ENCODE results near the gene CFAP299.
"Not testable (repeated sequence)": the region's sequence is repeated elsewhere in the genome, so short reads cannot be mapped to it uniquely, and the experiment has no call there.

CFAP299 gene

DNA sequence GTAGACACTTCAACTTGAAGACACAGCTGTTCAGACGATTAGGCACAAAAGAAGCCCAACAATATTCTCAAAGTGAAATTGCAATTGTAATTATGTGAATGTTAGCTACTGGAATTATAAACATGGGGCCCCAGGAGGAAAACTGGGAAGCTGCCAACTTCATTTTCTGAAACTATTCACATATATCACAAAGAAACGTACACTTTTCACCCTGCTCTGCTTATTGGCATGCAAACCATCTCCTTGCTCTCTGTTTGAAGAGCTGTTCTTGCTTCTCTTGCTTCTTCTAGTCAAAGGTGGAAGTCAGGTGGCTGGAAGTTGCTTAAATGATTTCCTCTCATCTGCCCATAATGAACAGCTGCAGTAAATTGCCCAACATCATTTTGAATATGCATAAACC lies 320.1 kb downstream of the CFAP299 start:
- no peaks in the 10 kb centered on the region for H3K36me3 ChIP-seq
- no peak overlapping the region for H3K4me2 ChIP-seq
- no peaks in the 10 kb centered on the region for H3K27me3 ChIP-seq
- H4K20me1 ChIP-seq = no peaks in the 10 kb centered on the region
- H3K4me3 ChIP-seq = no peak overlapping the region
- H3K4me1 ChIP-seq = peaks cover 0 to 7% (median 0%) of the 10 kb centered on the region in 10 experiments; a peak in 3 of 20 replicates
- no peak overlapping the region for H3K9ac ChIP-seq
- H3K27ac ChIP-seq = no peak overlapping the region
- H3K9me3 ChIP-seq (replicated peaks in 1 of 11) = peaks cover 5 to 14% (median 5%) of the 10 kb centered on the region in 11 experiments; a peak in 10 of 22 replicates
- TF ChIP-seq Cebpa-rat (IDR thresholded peaks at IDR 0.05) = no peak

DNA sequence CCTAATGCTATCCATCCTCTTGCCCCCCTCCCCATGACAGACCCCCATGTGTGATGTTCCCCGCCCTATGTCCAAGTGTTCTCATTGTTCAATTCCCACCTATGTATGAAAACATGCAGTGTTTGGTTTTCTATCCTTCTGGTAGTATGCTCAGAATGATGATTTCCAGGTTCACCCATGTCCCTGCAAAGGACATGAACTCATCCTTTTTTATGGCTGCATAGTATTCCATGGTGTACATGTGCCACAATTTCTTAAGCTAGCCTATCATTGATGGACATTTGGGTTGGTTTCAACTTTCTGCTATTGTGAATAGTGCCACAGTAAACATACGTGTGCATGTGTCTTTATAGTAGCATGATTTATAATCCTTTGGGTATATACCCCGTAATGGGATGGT lies 334.6 kb downstream of the CFAP299 start:
- not testable (repeated sequence) for H4K20me1 ChIP-seq; H3K9me3 ChIP-seq (replicated peaks in 1 of 11); H3K27me3 ChIP-seq; H3K4me1 ChIP-seq; H3K4me3 ChIP-seq; H3K27ac ChIP-seq; H3K4me2 ChIP-seq; H3K36me3 ChIP-seq; H3K9ac ChIP-seq

DNA sequence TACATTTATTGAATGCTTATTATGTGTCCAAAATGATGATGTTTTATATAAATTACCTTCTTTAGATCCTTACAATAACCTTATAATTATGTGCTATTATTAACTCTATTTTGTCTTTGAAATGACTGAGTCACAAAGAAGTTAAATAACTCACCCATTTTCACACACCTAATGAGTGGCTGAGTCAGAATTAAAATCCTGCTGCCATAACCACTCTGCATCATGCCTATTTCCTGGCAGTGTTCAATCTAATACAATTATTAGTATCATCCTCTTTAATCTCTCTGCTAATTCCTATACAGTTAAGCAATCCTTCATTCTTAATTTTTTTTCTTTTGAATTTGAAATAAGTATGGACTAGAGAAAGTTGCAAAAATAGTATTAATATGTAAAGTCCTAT lies 342.9 kb downstream of the CFAP299 start:
- peak overlapping the region in 2 of 11 experiments; percentile 2 to 10; a peak in 3 of 22 replicates for H3K4me2 ChIP-seq
- no peaks in the 10 kb centered on the region for H4K20me1 ChIP-seq
- no peak overlapping the region for H3K27ac ChIP-seq
- TF ChIP-seq Cebpa-rat (IDR thresholded peaks at IDR 0.05) = no peak
- no peaks in the 10 kb centered on the region for H3K27me3 ChIP-seq
- no peaks in the 10 kb centered on the region for H3K36me3 ChIP-seq
- H3K9ac ChIP-seq = no peak overlapping the region
- peaks cover 0 to 14% (median 2%) of the 10 kb centered on the region in 10 experiments; a peak in 4 of 20 replicates for H3K4me1 ChIP-seq
- peaks cover 0 to 8% (median 0%) of the 10 kb centered on the region in 11 experiments; a peak in 3 of 22 replicates for H3K9me3 ChIP-seq (replicated peaks in 1 of 11)
- H3K4me3 ChIP-seq = no peak overlapping the region

DNA sequence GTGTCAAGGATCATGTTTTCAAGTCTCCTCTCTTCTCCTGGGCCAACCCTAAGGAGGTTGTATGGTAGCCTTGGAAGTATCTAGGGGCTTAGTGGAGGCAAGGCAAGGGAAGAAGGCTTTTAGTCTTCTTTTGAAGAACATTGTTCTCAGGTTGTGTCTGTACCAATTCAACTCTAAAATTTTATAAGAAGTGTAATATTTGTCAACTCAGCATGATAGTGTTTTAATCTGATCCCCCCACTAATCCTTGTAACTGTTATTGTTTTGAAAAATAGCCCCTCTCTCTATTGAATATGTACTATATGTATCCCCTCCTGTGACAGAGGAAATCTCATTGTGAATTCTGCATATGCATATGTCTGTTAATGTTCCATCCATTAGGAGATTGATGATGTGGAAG lies 345.4 kb downstream of the CFAP299 start:
- no peak for TF ChIP-seq Cebpa-rat (IDR thresholded peaks at IDR 0.05)
- peaks cover 0 to 14% (median 2%) of the 10 kb centered on the region in 10 experiments; a peak in 4 of 20 replicates for H3K4me1 ChIP-seq
- H3K4me2 ChIP-seq = no peak overlapping the region
- H3K9ac ChIP-seq = no peak overlapping the region
- no peaks in the 10 kb centered on the region for H4K20me1 ChIP-seq
- H3K9me3 ChIP-seq (replicated peaks in 1 of 11) = peaks cover 0 to 1% (median 0%) of the 10 kb centered on the region in 11 experiments; a peak in 2 of 22 replicates
- no peaks in the 10 kb centered on the region for H3K27me3 ChIP-seq
- no peaks in the 10 kb centered on the region for H3K36me3 ChIP-seq
- no peak overlapping the region for H3K27ac ChIP-seq
- H3K4me3 ChIP-seq = no peak overlapping the region

DNA sequence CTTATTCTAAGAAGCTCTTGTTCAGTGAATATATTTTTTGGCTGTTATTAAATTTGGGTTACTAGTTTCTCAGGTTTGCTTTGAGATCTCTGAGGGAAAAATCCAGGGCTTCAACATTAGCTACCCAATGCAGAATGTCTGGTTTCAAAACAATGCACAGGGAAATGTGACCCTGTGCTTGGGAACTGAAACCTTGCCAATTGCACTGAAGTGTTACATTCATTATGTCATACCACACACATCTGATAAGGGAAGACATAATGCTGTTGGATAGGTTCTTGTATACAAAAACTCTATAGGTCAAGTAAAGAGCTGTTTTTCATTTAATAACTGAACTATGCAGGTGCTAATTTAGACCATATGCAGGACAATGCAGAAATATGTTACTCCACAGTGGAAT lies 349.7 kb downstream of the CFAP299 start:
- no peaks in the 10 kb centered on the region for H3K9me3 ChIP-seq (replicated peaks in 1 of 11)
- TF ChIP-seq Cebpa-rat (IDR thresholded peaks at IDR 0.05) = no peak
- H3K4me3 ChIP-seq = no peak overlapping the region
- peaks cover 0 to 8% (median 0%) of the 10 kb centered on the region in 10 experiments; a peak in 3 of 20 replicates for H3K4me1 ChIP-seq
- H3K27me3 ChIP-seq = no peaks in the 10 kb centered on the region
- H3K4me2 ChIP-seq = no peak overlapping the region
- no peak overlapping the region for H3K27ac ChIP-seq
- no peaks in the 10 kb centered on the region for H4K20me1 ChIP-seq
- no peak overlapping the region for H3K9ac ChIP-seq
- H3K36me3 ChIP-seq = no peaks in the 10 kb centered on the region

DNA sequence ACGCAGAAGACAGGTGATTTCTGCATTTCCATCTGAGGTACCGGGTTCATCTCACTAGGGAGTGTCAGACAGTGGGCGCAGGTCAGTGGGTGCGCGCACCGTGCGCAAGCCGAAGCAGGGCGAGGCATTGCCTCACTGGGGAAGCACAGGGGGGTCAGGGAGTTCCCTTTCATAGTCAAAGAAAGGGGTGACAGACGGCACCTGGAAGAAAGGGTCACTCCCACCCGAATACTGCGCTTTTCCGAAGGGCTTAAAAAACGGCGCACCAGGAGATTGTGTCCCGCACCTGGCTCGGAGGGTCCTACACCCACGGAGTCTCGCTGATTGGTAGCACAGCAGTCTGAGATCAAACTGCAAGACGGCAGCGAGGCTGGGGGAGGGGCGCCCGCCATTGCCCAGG lies 352.2 kb downstream of the CFAP299 start:
- not testable (repeated sequence) for H3K27me3 ChIP-seq; H4K20me1 ChIP-seq; H3K4me1 ChIP-seq; H3K27ac ChIP-seq; H3K9ac ChIP-seq; H3K4me3 ChIP-seq; H3K9me3 ChIP-seq (replicated peaks in 1 of 11); H3K36me3 ChIP-seq; H3K4me2 ChIP-seq

DNA sequence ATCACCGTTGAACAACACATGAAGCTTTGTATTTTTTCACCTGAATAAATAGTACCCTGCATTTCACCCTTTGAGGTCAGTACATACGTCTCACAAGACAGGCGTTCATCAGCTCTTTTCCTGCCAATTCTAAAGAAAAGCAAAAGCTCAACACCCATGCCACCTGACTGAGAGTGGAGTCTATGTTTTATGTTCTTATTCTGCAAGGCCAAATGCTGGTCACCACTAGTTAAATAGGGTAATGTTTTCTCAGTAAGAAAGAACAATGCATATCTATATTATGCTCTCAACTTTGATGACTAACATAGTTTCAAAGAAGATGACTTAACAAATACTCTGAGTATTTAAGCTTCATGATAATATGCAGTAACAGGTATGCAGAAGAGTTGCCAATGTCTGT lies 358.6 kb downstream of the CFAP299 start:
- TF ChIP-seq Cebpa-rat (IDR thresholded peaks at IDR 0.05) = no peak
- Histone ChIP-seq H3K36me3 (no peaks in the 10 kb centered on the region), H3K27me3 (no peaks in the 10 kb centered on the region), H3K4me1 (peaks cover 0 to 5% (median 0%) of the 10 kb centered on the region in 10 experiments; a peak in 1 of 20 replicates), H3K27ac (no peak overlapping the region), H3K4me3 (no peak overlapping the region), H3K4me2 (no peak overlapping the region), H3K9ac (no peak overlapping the region), H4K20me1 (no peaks in the 10 kb centered on the region), H3K9me3 (replicated peaks in 1 of 11) (peaks cover 0 to 12% (median 5%) of the 10 kb centered on the region in 11 experiments; a peak in 7 of 22 replicates)

DNA sequence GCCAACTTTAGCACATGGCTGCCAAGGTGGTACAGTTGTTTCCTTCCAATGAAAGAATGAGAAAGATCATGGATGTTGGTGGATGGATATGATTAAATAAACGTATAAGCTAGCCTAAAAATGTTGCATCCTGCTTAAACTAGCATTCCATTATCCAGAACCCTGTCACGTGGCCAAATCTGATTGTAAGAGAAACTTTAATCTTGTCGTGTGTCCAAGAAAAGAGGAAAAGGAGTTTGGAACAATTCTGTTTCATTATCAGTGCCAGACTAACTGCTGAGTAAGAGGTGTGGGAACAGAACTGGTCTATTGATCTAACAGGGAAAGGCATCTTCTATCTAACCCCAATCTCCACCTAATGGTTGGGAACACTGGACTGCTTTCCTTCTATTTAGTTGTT lies 369.8 kb downstream of the CFAP299 start:
- Histone ChIP-seq H3K36me3 (no peaks in the 10 kb centered on the region), H3K4me3 (no peak overlapping the region), H3K4me2 (no peak overlapping the region), H3K4me1 (no peaks in the 10 kb centered on the region), H3K9ac (no peak overlapping the region), H4K20me1 (no peaks in the 10 kb centered on the region), H3K27ac (no peak overlapping the region), H3K27me3 (no peaks in the 10 kb centered on the region), H3K9me3 (replicated peaks in 1 of 11) (no peaks in the 10 kb centered on the region)
- no peak for TF ChIP-seq Cebpa-rat (IDR thresholded peaks at IDR 0.05)

DNA sequence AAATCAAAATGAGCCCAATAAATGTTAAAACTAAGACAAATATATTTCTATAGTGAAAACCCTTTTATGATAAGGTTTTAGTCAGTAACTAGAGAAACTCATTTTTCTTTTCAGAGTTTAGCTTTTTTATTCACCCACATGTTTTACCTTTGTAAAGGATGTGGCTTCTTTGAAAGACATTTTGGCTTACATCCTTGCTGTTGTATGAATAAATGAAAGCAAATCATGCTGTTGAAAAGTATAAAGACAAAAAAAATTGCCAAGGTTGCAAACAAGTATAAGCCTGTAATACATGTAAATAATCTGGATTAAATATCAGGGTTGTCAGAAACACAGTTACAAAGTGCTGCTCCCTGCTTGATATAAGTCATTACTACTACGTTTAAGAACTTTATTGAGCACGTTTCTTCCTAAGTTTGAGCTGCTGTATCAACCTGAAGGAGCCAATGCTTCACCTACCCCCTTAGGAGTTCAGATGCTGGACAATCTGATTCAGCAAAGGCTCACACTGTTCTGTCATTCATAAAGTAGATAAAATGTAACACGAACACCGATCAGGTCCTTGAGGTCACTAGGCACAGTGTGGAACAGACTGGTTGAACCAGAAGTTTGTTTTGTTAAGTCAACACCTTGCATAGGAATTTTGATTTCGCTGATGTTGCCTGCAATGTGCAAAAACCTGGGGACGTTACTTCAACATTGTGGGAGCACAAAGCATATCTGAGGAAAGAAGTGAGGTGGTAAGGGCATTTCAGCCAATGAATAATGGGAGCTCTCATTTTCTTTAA lies 373.7 kb downstream of the CFAP299 start:
- Histone ChIP-seq H3K4me2 (no peak overlapping the region), H3K4me3 (no peak overlapping the region), H3K27ac (no peak overlapping the region), H3K27me3 (no peaks in the 10 kb centered on the region), H3K4me1 (no peaks in the 10 kb centered on the region), H4K20me1 (no peaks in the 10 kb centered on the region), H3K9ac (no peak overlapping the region), H3K9me3 (replicated peaks in 1 of 11) (no peaks in the 10 kb centered on the region), H3K36me3 (no peaks in the 10 kb centered on the region)
- no peak for TF ChIP-seq Cebpa-rat (IDR thresholded peaks at IDR 0.05)

DNA sequence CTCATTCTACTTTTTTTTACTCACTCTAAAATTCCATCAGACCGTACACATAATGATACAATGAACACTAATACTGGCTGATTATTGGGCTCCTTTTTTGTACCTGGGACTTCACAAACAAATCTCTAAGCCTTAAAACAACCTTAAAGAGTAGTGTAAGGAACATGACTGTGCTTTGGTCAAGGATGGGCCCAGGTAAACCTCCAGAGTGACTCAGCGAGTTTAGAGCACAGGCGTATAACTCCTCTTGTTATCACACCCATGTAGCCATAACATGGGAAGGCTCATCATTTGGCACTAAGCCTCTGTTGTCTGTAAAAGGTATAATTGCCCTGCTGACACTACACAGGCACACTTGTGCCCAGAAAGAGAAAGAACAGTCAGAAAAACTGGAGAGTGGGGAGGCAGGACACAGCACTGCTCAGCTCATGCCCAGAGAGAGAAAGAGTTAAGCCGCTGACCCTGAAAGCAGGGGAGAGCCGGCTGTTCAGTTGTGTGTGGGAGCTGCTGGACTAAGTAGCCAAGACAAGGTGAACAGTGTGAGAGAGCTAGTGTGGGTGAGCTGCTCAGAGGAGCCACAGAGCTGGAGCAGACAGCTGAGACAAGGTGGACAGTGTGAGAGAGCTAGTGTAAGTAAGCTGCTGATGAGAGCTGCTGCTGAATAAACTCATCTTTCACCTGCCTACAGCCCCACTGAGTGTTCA lies 375.4 kb downstream of the CFAP299 start:
- no peak for TF ChIP-seq Cebpa-rat (IDR thresholded peaks at IDR 0.05)
- no peaks in the 10 kb centered on the region for H4K20me1 ChIP-seq
- H3K9me3 ChIP-seq (replicated peaks in 1 of 11) = no peaks in the 10 kb centered on the region

More for the DNA sequence above, 375.4 kb downstream of the CFAP299 start:
- no peak overlapping the region for H3K9ac ChIP-seq
- no peaks in the 10 kb centered on the region for H3K36me3 ChIP-seq
- no peaks in the 10 kb centered on the region for H3K27me3 ChIP-seq
- H3K27ac ChIP-seq = no peak overlapping the region
- no peaks in the 10 kb centered on the region for H3K4me1 ChIP-seq
- H3K4me3 ChIP-seq = no peak overlapping the region
- H3K4me2 ChIP-seq = no peak overlapping the region

All from BLaER1 treated with 17β-estradiol and CSF1 and Interleukin-3, amounts not matched to agents 10 nM and 100 nM (cell line).